ENCODE results near the gene RAB3C. TPM values are rescaled to one million over a fixed set of nuclear protein-coding genes. Genes with fewer than 3 reads are reported as not detected.
"Not testable (repeated sequence)": the region's sequence is repeated elsewhere in the genome, so short reads cannot be mapped to it uniquely, and the experiment has no call there.

RAB3C gene
- total RNA-seq, result under 0.01 TPM

DNA sequence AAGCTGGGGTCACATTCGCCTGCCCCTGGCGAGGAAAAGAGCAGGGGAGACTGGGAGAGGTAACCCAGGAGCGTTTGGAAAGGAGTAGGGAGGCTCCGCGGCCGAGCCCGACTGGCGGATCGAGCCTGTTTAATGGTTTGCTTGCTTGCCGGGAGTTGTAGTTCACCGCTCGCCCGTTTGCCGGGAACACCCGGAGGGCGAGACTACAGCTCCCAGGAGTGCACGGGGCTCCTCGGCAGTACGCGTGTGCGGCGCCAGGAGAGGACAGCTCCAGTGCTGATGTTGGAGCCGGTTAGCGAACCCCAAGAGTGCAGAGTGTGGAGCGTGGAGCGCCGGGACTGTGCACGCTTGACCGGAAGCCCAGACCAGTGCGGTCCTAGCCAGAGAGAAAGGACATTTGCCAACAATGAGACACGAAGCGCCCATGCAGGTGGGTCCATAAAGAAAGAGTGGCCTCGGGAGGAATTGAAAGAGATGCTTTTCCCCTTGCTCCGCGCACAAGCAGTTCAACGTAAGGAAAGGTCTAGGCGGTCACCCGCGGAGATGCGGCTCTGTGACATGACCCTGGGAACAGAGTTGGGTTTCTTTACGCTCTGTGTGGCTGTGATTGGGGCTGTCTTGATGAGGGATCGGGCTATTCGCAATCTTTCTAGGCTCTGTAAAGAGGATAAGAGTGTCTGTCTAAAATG, at the start of gene RAB3C:
TSS of gene RAB3C (plus strand) at position 273 of the 689 bp plus-strand sequence. CDS start at position 407, 134 bp downstream.
- peaks cover 19% of the 10 kb centered on the region for H3K4me1 ChIP-seq (ENCODE audit: insufficient read depth, low read length)
- no peaks in the 10 kb centered on the region for H3K9me3 ChIP-seq (ENCODE audit: low read depth, low read length)
- peaks cover 51% of the 10 kb centered on the region for H3K27me3 ChIP-seq (ENCODE audit: insufficient read depth, low read length)
- peak within 1 kb of the TSS; percentile 53 for H3K4me3 ChIP-seq (ENCODE audit: low read length)

DNA sequence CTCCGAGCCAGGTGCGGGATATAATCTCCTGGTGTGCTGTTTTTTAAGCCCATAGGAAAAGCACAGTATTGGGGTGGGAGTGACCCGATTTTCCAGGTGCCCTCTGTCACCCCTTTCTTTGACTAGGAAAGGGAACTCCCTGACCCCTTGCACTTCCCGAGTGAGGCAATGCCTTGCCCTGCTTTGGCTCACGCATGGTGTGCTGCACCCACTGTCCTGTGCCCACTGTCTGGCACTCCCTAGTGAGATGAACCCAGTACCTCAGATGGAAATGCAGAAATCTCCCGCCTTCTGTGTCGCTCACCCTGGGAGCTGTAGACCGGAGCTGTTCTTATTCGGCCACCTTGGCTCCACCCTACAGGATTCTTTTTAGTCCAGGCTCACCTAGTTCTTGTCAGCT, 40.9 kb upstream of the RAB3C start:
- peaks cover 44% of the 10 kb centered on the region for H3K4me1 ChIP-seq (ENCODE audit: insufficient read depth, low read length)
- H3K9me3 ChIP-seq (ENCODE audit: low read depth, low read length); H3K27me3 ChIP-seq (ENCODE audit: insufficient read depth, low read length); H3K4me3 ChIP-seq (ENCODE audit: low read length): not testable (repeated sequence)

DNA sequence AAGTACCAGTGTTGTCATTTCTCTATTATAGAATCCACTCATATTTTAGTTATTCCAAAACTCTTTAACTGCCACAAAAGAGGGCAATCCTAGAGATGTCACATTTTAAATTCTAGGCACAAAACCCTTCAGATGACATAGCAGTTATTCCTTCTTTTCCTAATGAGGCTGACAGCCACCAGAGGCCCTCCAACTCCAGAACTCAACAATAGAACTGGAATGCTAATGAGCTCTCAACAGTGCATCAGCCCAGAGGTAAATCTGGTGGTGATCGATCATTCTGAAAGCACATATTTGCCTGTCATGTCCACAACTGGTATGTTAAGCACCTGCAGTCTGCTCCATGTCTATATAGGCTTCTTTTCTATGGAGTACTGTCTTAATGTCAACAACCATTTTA, 40.2 kb upstream of the RAB3C start:
- H3K4me3 ChIP-seq (ENCODE audit: low read length), result no peak overlapping the region
- peaks cover 44% of the 10 kb centered on the region for H3K4me1 ChIP-seq (ENCODE audit: insufficient read depth, low read length)
- H3K27me3 ChIP-seq (ENCODE audit: insufficient read depth, low read length), result no peaks in the 10 kb centered on the region
- H3K9me3 ChIP-seq (ENCODE audit: low read depth, low read length), result no peaks in the 10 kb centered on the region

DNA sequence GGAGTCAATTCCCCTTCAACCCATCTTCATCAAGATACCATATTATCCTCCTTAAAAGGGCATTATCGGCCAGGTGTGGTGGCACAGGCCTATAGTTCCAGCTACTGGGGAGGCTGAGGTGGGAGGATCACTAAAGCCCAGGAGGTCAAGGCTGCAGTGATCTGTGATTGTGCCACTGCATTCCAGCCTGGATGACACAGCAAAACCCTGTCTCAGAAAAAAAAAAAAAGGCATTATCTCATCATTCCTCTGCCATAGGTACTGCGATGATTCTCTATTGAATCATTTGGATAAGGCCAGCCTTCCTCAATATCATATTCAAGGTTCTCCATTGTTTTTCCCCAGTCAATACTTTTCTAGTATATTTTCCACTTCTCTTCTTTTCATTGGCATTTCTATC, 39.2 kb upstream of the RAB3C start:
- Histone ChIP-seq H3K27me3 (ENCODE audit: insufficient read depth, low read length) (no peaks in the 10 kb centered on the region), H3K9me3 (ENCODE audit: low read depth, low read length) (no peaks in the 10 kb centered on the region), H3K4me1 (ENCODE audit: insufficient read depth, low read length) (peaks cover 44% of the 10 kb centered on the region), H3K4me3 (ENCODE audit: low read length) (no peak overlapping the region)

DNA sequence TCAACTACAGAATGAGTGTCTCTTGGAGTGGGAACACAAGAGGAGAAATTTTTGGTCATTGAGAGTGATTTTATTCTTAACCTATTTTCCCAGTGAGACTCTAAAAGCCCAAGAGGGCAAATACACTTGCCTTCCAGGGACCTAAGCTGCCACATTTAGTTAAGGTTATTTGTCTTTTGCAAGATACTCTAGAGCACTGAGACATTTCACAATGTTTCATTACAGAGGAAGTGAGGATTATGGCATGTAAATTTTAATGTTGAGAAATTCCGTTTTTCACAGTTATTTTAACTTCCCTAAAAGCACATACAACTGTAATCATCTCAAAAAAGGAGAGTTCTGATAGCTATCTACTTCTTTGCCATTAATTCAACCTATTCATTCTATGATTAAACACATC, 38.7 kb upstream of the RAB3C start:
- no peaks in the 10 kb centered on the region for H3K27me3 ChIP-seq (ENCODE audit: insufficient read depth, low read length)
- peaks cover 44% of the 10 kb centered on the region for H3K4me1 ChIP-seq (ENCODE audit: insufficient read depth, low read length)
- H3K9me3 ChIP-seq (ENCODE audit: low read depth, low read length), result no peaks in the 10 kb centered on the region
- H3K4me3 ChIP-seq (ENCODE audit: low read length), result no peak overlapping the region

GRCh38 chr5:58544926-58545325, 37.9 kb upstream of the RAB3C start:
- H3K4me1 ChIP-seq (ENCODE audit: insufficient read depth, low read length), result peaks cover 44% of the 10 kb centered on the region
- no peaks in the 10 kb centered on the region for H3K9me3 ChIP-seq (ENCODE audit: low read depth, low read length)
- no peak overlapping the region for H3K4me3 ChIP-seq (ENCODE audit: low read length)
- no peaks in the 10 kb centered on the region for H3K27me3 ChIP-seq (ENCODE audit: insufficient read depth, low read length)

- H3K4me3 ChIP-seq (ENCODE audit: low read length), result no peak overlapping the region
- H3K4me1 ChIP-seq (ENCODE audit: insufficient read depth, low read length), result peaks cover 44% of the 10 kb centered on the region
- no peaks in the 10 kb centered on the region for H3K9me3 ChIP-seq (ENCODE audit: low read depth, low read length)
- H3K27me3 ChIP-seq (ENCODE audit: insufficient read depth, low read length), result no peaks in the 10 kb centered on the region
Observed at GRCh38 chr5:58545912-58546311, 37.0 kb upstream of the RAB3C start.

- no peaks in the 10 kb centered on the region for H3K27me3 ChIP-seq (ENCODE audit: insufficient read depth, low read length)
- H3K4me3 ChIP-seq (ENCODE audit: low read length), result no peak overlapping the region
- peaks cover 33% of the 10 kb centered on the region for H3K4me1 ChIP-seq (ENCODE audit: insufficient read depth, low read length)
- H3K9me3 ChIP-seq (ENCODE audit: low read depth, low read length), result no peaks in the 10 kb centered on the region
Observed at GRCh38 chr5:58548068-58548467, 34.8 kb upstream of the RAB3C start.

- Histone ChIP-seq H3K27me3 (ENCODE audit: insufficient read depth, low read length) (no peaks in the 10 kb centered on the region), H3K9me3 (ENCODE audit: low read depth, low read length) (no peaks in the 10 kb centered on the region), H3K4me1 (ENCODE audit: insufficient read depth, low read length) (peaks cover 2% of the 10 kb centered on the region), H3K4me3 (ENCODE audit: low read length) (no peak overlapping the region)
Observed at GRCh38 chr5:58551492-58551891, 31.4 kb upstream of the RAB3C start.

DNA sequence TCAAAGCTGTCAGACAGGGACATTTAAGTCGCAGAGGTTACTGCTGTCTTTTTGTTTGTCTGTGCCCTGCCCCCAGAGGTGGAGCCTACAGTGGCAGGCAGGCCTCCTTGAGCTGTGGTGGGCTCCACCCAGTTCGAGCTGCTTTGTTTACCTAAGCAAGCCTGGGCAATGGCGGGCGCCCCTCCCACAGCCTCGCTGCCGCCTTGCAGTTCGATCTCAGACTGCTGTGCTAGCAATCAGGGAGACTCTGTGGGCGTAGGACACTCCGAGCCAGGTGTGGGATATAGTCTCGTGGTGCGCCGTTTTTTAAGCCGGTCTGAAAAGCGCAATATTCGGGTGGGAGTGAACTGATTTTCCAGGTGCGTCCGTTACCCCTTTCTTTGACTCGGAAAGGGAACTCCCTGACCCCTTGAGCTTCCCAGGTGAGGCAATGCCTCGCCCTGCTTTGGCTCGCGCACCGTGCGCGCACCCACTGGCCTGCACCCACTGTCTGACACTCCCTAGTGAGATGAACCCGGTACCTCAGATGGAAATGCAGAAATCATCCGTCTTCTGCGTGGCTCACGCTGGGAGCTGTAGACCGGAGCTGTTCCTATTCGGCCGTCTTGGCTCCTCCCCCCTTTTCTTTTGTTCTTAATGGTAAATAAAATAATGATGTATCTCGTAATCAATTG, 25.1 kb upstream of the RAB3C start:
- H3K27me3 ChIP-seq (ENCODE audit: insufficient read depth, low read length); H3K4me1 ChIP-seq (ENCODE audit: insufficient read depth, low read length); H3K9me3 ChIP-seq (ENCODE audit: low read depth, low read length); H3K4me3 ChIP-seq (ENCODE audit: low read length): not testable (repeated sequence)

GRCh38 chr5:58563016-58563700, 19.7 kb upstream of the RAB3C start:
- not testable (repeated sequence) for H3K4me3 ChIP-seq (ENCODE audit: low read length); H3K9me3 ChIP-seq (ENCODE audit: low read depth, low read length); H3K4me1 ChIP-seq (ENCODE audit: insufficient read depth, low read length); H3K27me3 ChIP-seq (ENCODE audit: insufficient read depth, low read length)

- H3K9me3 ChIP-seq (ENCODE audit: low read depth, low read length); H3K27me3 ChIP-seq (ENCODE audit: insufficient read depth, low read length): not testable (repeated sequence)
Observed at GRCh38 chr5:58564043-58564832, 18.6 kb upstream of the RAB3C start.

GRCh38 chr5:58565033-58565432, 17.8 kb upstream of the RAB3C start:
- no peaks in the 10 kb centered on the region for H3K4me1 ChIP-seq (ENCODE audit: insufficient read depth, low read length)
- H3K9me3 ChIP-seq (ENCODE audit: low read depth, low read length), result no peaks in the 10 kb centered on the region
- no peaks in the 10 kb centered on the region for H3K27me3 ChIP-seq (ENCODE audit: insufficient read depth, low read length)
- H3K4me3 ChIP-seq (ENCODE audit: low read length), result no peak overlapping the region

More at GRCh38 chr5:58564043-58564832, 18.6 kb upstream of the RAB3C start:
- not testable (repeated sequence) for H3K4me1 ChIP-seq (ENCODE audit: insufficient read depth, low read length); H3K4me3 ChIP-seq (ENCODE audit: low read length)

- no peaks in the 10 kb centered on the region for H3K9me3 ChIP-seq (ENCODE audit: low read depth, low read length)
- H3K27me3 ChIP-seq (ENCODE audit: insufficient read depth, low read length), result no peaks in the 10 kb centered on the region
- no peak overlapping the region for H3K4me3 ChIP-seq (ENCODE audit: low read length)
- H3K4me1 ChIP-seq (ENCODE audit: insufficient read depth, low read length), result no peaks in the 10 kb centered on the region
Observed at GRCh38 chr5:58571501-58571900, 11.4 kb upstream of the RAB3C start.

- not testable (repeated sequence) for H3K9me3 ChIP-seq (ENCODE audit: low read depth, low read length); H3K4me3 ChIP-seq (ENCODE audit: low read length); H3K27me3 ChIP-seq (ENCODE audit: insufficient read depth, low read length); H3K4me1 ChIP-seq (ENCODE audit: insufficient read depth, low read length)
Observed at GRCh38 chr5:58572973-58573372, 9.9 kb upstream of the RAB3C start.
